Uterus (tissue), 2 donors: ENCODE data around the gene SMIM36.

Experiments
- CTCF ChIP-seq, 4 experiments: fragments of 200-600 bp in 2 of 4; fragments of 450-650 bp in 2 of 4; sonication (generic) in 2 of 4; IDR thresholded peaks; one replicate each; pipeline ENCODE4 v1.5.1; 2016 to 2019; ENCODE audit warnings: antibody characterized with exemption in 4 of 4, mild to moderate bottlenecking in 2 of 4, moderate library complexity in 1 of 4
- POLR2A ChIP-seq, 2 donors: fragments of 450-650 bp; IDR thresholded peaks; one replicate each; pipeline ENCODE4 v1.6.1; 2016; ENCODE audit warnings: antibody characterized with exemption in 2 of 2, mild to moderate bottlenecking in 1 of 2, moderate library complexity in 1 of 2

- no peak for TF ChIP-seq CTCF (IDR thresholded peaks at IDR 0.05)
- TF ChIP-seq POLR2A (IDR thresholded peaks at IDR 0.05): no peak
Measured at GRCh38 chr17:55543709-55544108, 32.5 kb upstream of the SMIM36 start.
